IMR-90 (cell line): ENCODE measurements around the gene LRRC9.

ENCODE experiments used
- BHLHE40 ChIP-seq: fragments of 150-350 bp; IDR thresholded peaks from 2 replicates; pipeline ENCODE4 v1.6.1; 2016; ENCODE audit warnings: mild to moderate bottlenecking, low read depth, low read length
- CEBPB ChIP-seq: IDR thresholded peaks from 2 replicates; pipeline ENCODE4 v1.6.1; 2012; ENCODE audit warnings: low read depth, low read length, improper control_type of control experiment
- CHD1 ChIP-seq: IDR thresholded peaks from 2 replicates; pipeline ENCODE4 v1.6.1; 2012; ENCODE audit warnings: low read depth, low read length, improper control_type of control experiment
- MAFK ChIP-seq: IDR thresholded peaks from 2 replicates; pipeline ENCODE4 v1.6.1; 2012; ENCODE audit warnings: low read depth, low read length, improper control_type of control experiment
- MAZ ChIP-seq: IDR thresholded peaks from 2 replicates; pipeline ENCODE4 v1.6.1; 2012; ENCODE audit warnings: low read depth, mild to moderate bottlenecking, low read length, improper control_type of control experiment, moderate library complexity, borderline replicate concordance
- MXI1 ChIP-seq: IDR thresholded peaks from 2 replicates; pipeline ENCODE4 v1.6.1; 2012; ENCODE audit warnings: low read depth, mild to moderate bottlenecking, low read length, moderate library complexity, borderline replicate concordance
- NFE2L2 ChIP-seq: fragments of 150-350 bp; IDR thresholded peaks from 2 replicates; pipeline ENCODE4 v1.6.1; 2016; ENCODE audit warnings: low read depth, mild to moderate bottlenecking, low read length
- POLR2A ChIP-seq: IDR thresholded peaks from 2 replicates; pipeline ENCODE4 v1.6.1; 2012; ENCODE audit warnings: mild to moderate bottlenecking, low read depth, low read length
- RAD21 ChIP-seq: IDR thresholded peaks from 2 replicates; pipeline ENCODE4 v1.6.1; 2012; ENCODE audit warnings: low read length, improper control_type of control experiment
- RCOR1 ChIP-seq: IDR thresholded peaks from 2 replicates; pipeline ENCODE4 v1.6.1; 2012; ENCODE audit warnings: mild to moderate bottlenecking, low read length, improper control_type of control experiment; ENCODE audit not compliant: insufficient replicate concordance
- RFX5 ChIP-seq: IDR thresholded peaks from 2 replicates; pipeline ENCODE4 v1.8.0; 2012; ENCODE audit warnings: low read depth, mild to moderate bottlenecking, low read length, moderate library complexity
- SMC3 ChIP-seq: fragments of 150-350 bp; IDR thresholded peaks from 2 replicates; pipeline ENCODE4 v1.6.1; 2016; ENCODE audit warnings: low read depth, mild to moderate bottlenecking, antibody characterized with exemption, low read length, moderate library complexity
- USF2 ChIP-seq: fragments of 150-350 bp; IDR thresholded peaks from 2 replicates; pipeline ENCODE4 v1.6.1; 2017; ENCODE audit warnings: mild to moderate bottlenecking, antibody characterized with exemption, low read length, low read depth
- TF ChIP-seq, protein P1 (sequence below): conservative IDR thresholded peaks from 2 replicates; pipeline ENCODE4 v1.5.1; 2012; ENCODE audit warnings: mild to moderate bottlenecking, low read depth, low read length, improper control_type of control experiment

GRCh38 chr14:59961518-59962062 is 41.6 kb downstream of the LRRC9 start:
- TF ChIP-seq, protein P1, sequence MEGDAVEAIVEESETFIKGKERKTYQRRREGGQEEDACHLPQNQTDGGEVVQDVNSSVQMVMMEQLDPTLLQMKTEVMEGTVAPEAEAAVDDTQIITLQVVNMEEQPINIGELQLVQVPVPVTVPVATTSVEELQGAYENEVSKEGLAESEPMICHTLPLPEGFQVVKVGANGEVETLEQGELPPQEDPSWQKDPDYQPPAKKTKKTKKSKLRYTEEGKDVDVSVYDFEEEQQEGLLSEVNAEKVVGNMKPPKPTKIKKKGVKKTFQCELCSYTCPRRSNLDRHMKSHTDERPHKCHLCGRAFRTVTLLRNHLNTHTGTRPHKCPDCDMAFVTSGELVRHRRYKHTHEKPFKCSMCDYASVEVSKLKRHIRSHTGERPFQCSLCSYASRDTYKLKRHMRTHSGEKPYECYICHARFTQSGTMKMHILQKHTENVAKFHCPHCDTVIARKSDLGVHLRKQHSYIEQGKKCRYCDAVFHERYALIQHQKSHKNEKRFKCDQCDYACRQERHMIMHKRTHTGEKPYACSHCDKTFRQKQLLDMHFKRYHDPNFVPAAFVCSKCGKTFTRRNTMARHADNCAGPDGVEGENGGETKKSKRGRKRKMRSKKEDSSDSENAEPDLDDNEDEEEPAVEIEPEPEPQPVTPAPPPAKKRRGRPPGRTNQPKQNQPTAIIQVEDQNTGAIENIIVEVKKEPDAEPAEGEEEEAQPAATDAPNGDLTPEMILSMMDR = no peak
- TF ChIP-seq POLR2A (no peak), RFX5 (no peak), USF2 (no peak), MAZ (no peak), RAD21 (no peak), CEBPB (no peak), SMC3 (no peak), MAFK (no peak), RCOR1 (no peak), BHLHE40 (no peak), NFE2L2 (no peak), CHD1 (no peak), MXI1 (no peak)
